ENCODE measurements around the gene COLGALT1. TPM values are rescaled to one million over a fixed set of nuclear protein-coding genes. Genes with fewer than 3 reads are reported as not detected.

COLGALT1 gene
- total RNA-seq, 1 experiment from 2014 or later = 86.0 TPM

DNA sequence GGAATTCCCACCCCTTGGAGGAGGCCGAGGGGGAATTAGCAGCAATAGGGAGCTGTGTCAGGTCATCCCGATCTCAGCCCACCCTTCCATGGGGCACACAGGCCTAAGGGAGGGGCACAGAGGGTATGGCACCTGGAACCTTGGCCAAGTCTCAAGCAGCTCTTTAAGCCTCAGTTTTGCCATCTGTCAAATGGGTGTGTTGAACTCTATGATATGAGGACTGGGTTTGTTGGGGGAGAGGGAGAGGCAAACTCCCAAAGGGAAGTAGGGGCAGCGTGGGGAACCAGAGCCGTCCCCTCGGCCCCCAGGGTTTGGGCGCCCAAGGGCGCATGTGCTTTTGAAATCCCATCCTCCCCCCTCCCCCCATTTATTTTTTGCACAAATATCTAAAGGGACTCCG is 49.7 kb downstream of the COLGALT1 start (continued):
- TF ChIP-seq, protein P1, sequence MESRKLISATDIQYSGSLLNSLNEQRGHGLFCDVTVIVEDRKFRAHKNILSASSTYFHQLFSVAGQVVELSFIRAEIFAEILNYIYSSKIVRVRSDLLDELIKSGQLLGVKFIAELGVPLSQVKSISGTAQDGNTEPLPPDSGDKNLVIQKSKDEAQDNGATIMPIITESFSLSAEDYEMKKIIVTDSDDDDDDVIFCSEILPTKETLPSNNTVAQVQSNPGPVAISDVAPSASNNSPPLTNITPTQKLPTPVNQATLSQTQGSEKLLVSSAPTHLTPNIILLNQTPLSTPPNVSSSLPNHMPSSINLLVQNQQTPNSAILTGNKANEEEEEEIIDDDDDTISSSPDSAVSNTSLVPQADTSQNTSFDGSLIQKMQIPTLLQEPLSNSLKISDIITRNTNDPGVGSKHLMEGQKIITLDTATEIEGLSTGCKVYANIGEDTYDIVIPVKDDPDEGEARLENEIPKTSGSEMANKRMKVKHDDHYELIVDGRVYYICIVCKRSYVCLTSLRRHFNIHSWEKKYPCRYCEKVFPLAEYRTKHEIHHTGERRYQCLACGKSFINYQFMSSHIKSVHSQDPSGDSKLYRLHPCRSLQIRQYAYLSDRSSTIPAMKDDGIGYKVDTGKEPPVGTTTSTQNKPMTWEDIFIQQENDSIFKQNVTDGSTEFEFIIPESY (IDR thresholded peaks at IDR 0.05; ENCODE audit: extremely low read depth, insufficient replicate concordance, low read length) = no peak
- TF ChIP-seq YY1 (IDR thresholded peaks at IDR 0.05; ENCODE audit: extremely low read depth, insufficient replicate concordance, low read depth, low read length) = no peak

DNA sequence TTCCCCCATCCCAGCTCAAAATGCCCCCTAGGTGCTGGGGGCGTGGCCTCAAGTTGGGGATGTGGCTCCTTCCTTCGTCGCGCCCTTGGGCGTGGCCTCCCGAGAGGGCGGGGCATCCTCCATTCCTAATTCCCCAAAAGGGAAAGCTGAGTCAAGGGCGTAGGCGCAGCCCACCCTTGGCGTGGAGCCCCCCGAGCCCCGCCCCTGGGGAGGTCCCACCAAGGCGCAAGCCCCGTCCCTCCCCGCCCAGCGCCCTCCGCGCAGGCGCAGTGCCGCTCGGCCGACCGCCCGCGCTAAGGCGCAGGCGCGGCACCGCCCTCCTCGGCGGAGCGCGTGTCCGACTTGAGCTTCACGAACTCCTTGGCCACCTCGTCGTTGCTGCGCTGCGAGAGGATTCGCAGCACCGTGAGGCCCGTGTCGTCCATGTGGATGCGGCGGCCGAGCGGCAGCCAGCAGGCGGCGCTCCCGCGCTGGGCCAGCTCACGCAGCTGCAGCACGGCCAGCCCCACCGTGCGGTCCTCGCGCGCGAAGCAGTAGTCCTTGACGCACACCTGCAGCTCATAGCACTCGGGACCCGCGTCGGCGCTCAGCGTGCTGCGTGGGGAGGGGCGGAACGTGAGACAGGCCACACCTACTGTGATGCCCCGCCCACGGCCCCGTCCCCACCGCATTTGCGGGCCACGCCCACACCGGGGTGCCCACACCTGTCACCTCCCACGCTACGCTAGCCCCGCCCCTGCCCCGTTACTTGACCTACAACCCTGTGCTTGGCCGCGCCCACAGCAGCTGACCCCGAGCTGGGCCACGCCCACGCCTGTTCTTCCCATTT is 50.5 kb downstream of the COLGALT1 start:
- Histone ChIP-seq H3K79me2 (ENCODE audit: insufficient read depth, low read length) (no peaks in the 10 kb centered on the region), H3K27me3 (ENCODE audit: insufficient read depth, low read length) (no peaks in the 10 kb centered on the region), H3K27ac (ENCODE audit: low read depth, low read length) (peak overlapping the region; percentile 87), H3K36me3 (ENCODE audit: control insufficient read depth in 1 of 2, insufficient read depth in 2 of 2, low read length in 2 of 2) (0 out of 4 replicates have a peak, but pooled peaks cover 0 to 5% of the 10 kb centered on the region in 2 experiments), H3K4me1 (ENCODE audit: control insufficient read depth in 1 of 2, insufficient read depth in 2 of 2, low read length in 2 of 2) (peaks cover 8 to 19% of the 10 kb centered on the region in 2 experiments), H3K9me2 (ENCODE audit: insufficient read depth) (no peaks in the 10 kb centered on the region), H3K4me2 (ENCODE audit: low read length) (peak overlapping the region; percentile 70), H3K9ac (ENCODE audit: low read length) (peak overlapping the region; percentile 47), H3K9me3 (ENCODE audit: control insufficient read depth in 1 of 2, insufficient read depth in 1 of 2, low read depth in 1 of 2, low read length in 2 of 2) (no peaks in the 10 kb centered on the region), H4K20me1 (ENCODE audit: insufficient read depth) (no peaks in the 10 kb centered on the region), H3K4me3 (replicated peaks in 1 of 2; ENCODE audit: low read depth in 1 of 2, low read length in 2 of 2) (peak overlapping the region; percentile 7 to 37; a peak in 2 of 4 replicates), H2AFZ (ENCODE audit: low read depth, low read length, poor library complexity, severe bottlenecking) (no peak overlapping the region)
- POLR2A ChIA-PET = interaction anchor here (0.8 to 2.1 kb wide), 11 partner anchors 10 to 253 kb away, joined by 3 to 10 read pairs (median 3); partner anchors contain the start of genes B3GNT3, PGLS and RPL18A
- CTCF ChIA-PET = interaction anchor here (0.5 to 3.1 kb wide), 24 partner anchors 11 to 250 kb away, joined by 3 to 30 read pairs (median 4); no protein-coding TSS in a partner anchor
- intact Hi-C loops (cut with micrococcal nuclease) = loop anchor here (5.0 kb wide), 1 partner anchor 171 kb away; no protein-coding TSS in a partner anchor
- DNase-seq (ENCODE audit: low read depth, low spot score) (peak; percentile 92), ATAC-seq (peak; percentile 94)
- RAD21 ChIA-PET (ENCODE audit: low non-redundant PET in 1 of 2, low total read pairs in 2 of 2, uncharacterized antibody in 2 of 2, unreplicated experiment in 2 of 2) = interaction anchor here (0.6 to 1.6 kb wide), 5 partner anchors 16 to 198 kb away, joined by 3 to 6 read pairs (median 3); no protein-coding TSS in a partner anchor
- BruUV-seq (replicated peaks) = no TSS peak
- TF ChIP-seq TCF7L2 (IDR thresholded peaks at IDR 0.05; ENCODE audit: borderline replicate concordance, extremely low read depth, insufficient read depth, insufficient read length) (peak; percentile 18), CBX3 (IDR thresholded peaks at IDR 0.05; ENCODE audit: low read depth) (peak; percentile 93), SRF (IDR thresholded peaks at IDR 0.05; ENCODE audit: low read depth) (no peak), CEBPB (IDR thresholded peaks at IDR 0.05; ENCODE audit: low read depth) (no peak), EGR1 (IDR thresholded peaks at IDR 0.05; ENCODE audit: low read depth) (peak; percentile 94), CTCF (IDR thresholded peaks at IDR 0.05 in 2 of 3, conservative IDR thresholded peaks at IDR 0.05 in 1 of 3; ENCODE audit: borderline replicate concordance in 1 of 3, insufficient read depth in 1 of 3, low read depth in 2 of 3, low read length in 2 of 3) (peak; percentile 68 to 94 (median 88)), SP1 (IDR thresholded peaks at IDR 0.05; ENCODE audit: low read depth) (peak; percentile 76), EZH2 (IDR thresholded peaks at IDR 0.05) (no peak), ZFX (IDR thresholded peaks at IDR 0.05) (no peak), ELF1 (IDR thresholded peaks at IDR 0.05; ENCODE audit: borderline replicate concordance, low read depth) (no peak), ATF3 (IDR thresholded peaks at IDR 0.05) (no peak), YY1 (IDR thresholded peaks at IDR 0.05; ENCODE audit: extremely low read depth, insufficient replicate concordance, low read depth, low read length) (no peak)
- TF ChIP-seq, protein P2, sequence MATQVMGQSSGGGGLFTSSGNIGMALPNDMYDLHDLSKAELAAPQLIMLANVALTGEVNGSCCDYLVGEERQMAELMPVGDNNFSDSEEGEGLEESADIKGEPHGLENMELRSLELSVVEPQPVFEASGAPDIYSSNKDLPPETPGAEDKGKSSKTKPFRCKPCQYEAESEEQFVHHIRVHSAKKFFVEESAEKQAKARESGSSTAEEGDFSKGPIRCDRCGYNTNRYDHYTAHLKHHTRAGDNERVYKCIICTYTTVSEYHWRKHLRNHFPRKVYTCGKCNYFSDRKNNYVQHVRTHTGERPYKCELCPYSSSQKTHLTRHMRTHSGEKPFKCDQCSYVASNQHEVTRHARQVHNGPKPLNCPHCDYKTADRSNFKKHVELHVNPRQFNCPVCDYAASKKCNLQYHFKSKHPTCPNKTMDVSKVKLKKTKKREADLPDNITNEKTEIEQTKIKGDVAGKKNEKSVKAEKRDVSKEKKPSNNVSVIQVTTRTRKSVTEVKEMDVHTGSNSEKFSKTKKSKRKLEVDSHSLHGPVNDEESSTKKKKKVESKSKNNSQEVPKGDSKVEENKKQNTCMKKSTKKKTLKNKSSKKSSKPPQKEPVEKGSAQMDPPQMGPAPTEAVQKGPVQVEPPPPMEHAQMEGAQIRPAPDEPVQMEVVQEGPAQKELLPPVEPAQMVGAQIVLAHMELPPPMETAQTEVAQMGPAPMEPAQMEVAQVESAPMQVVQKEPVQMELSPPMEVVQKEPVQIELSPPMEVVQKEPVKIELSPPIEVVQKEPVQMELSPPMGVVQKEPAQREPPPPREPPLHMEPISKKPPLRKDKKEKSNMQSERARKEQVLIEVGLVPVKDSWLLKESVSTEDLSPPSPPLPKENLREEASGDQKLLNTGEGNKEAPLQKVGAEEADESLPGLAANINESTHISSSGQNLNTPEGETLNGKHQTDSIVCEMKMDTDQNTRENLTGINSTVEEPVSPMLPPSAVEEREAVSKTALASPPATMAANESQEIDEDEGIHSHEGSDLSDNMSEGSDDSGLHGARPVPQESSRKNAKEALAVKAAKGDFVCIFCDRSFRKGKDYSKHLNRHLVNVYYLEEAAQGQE (IDR thresholded peaks at IDR 0.05; ENCODE audit: low read depth) = no peak

All from HCT116 (cell line).